Effector memory CD4-positive, alpha-beta T cell (primary cell): Measurements from ENCODE around the gene SLCO4C1.
"Not testable (repeated sequence)": the region's sequence is repeated elsewhere in the genome, so short reads cannot be mapped to it uniquely, and the experiment has no call there.

Experiments used
- DNase-seq, 3 donors: peaks; one replicate each; pipeline ENCODE4 v3.0.0-alpha.2; 2020
- H3K27ac ChIP-seq: 2 replicates; pipeline ENCODE4 v1.7.0; 2013; ENCODE audit warnings: mild to moderate bottlenecking, low read length, moderate library complexity; ENCODE audit not compliant: insufficient read depth, poor library complexity, severe bottlenecking
- H3K27me3 ChIP-seq: replicated peaks from 2 replicates; pipeline ENCODE4 v1.7.0; 2013; ENCODE audit warnings: mild to moderate bottlenecking, low read length; ENCODE audit not compliant: insufficient read depth, control insufficient read depth, poor library complexity, severe bottlenecking
- H3K36me3 ChIP-seq: 2 replicates; pipeline ENCODE4 v1.7.0; 2013; ENCODE audit warnings: mild to moderate bottlenecking, low read length, moderate library complexity; ENCODE audit not compliant: control insufficient read depth, insufficient read depth
- H3K4me1 ChIP-seq: 2 replicates; pipeline ENCODE4 v1.7.0; 2013; ENCODE audit warnings: low read length, mild to moderate bottlenecking; ENCODE audit not compliant: control insufficient read depth, insufficient read depth, poor library complexity, severe bottlenecking
- H3K4me3 ChIP-seq: 2 replicates; pipeline ENCODE4 v1.7.0; 2013; ENCODE audit warnings: low read length, low read depth, mild to moderate bottlenecking; ENCODE audit not compliant: insufficient read depth, poor library complexity, severe bottlenecking
- H3K9me3 ChIP-seq: 2 replicates; pipeline ENCODE4 v1.7.0; 2013; ENCODE audit warnings: mild to moderate bottlenecking, low read length, moderate library complexity; ENCODE audit not compliant: control insufficient read depth
- total RNA-seq, 3 donors: gene quantifications; one replicate each; lab custom pipeline; 2026; lab: John Stamatoyannopoulos, UW

SLCO4C1 gene, protein sequence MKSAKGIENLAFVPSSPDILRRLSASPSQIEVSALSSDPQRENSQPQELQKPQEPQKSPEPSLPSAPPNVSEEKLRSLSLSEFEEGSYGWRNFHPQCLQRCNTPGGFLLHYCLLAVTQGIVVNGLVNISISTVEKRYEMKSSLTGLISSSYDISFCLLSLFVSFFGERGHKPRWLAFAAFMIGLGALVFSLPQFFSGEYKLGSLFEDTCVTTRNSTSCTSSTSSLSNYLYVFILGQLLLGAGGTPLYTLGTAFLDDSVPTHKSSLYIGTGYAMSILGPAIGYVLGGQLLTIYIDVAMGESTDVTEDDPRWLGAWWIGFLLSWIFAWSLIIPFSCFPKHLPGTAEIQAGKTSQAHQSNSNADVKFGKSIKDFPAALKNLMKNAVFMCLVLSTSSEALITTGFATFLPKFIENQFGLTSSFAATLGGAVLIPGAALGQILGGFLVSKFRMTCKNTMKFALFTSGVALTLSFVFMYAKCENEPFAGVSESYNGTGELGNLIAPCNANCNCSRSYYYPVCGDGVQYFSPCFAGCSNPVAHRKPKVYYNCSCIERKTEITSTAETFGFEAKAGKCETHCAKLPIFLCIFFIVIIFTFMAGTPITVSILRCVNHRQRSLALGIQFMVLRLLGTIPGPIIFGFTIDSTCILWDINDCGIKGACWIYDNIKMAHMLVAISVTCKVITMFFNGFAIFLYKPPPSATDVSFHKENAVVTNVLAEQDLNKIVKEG
- total RNA-seq, result 0 to 3.1 (median 1.0) reads per million in 3 donors

DNA sequence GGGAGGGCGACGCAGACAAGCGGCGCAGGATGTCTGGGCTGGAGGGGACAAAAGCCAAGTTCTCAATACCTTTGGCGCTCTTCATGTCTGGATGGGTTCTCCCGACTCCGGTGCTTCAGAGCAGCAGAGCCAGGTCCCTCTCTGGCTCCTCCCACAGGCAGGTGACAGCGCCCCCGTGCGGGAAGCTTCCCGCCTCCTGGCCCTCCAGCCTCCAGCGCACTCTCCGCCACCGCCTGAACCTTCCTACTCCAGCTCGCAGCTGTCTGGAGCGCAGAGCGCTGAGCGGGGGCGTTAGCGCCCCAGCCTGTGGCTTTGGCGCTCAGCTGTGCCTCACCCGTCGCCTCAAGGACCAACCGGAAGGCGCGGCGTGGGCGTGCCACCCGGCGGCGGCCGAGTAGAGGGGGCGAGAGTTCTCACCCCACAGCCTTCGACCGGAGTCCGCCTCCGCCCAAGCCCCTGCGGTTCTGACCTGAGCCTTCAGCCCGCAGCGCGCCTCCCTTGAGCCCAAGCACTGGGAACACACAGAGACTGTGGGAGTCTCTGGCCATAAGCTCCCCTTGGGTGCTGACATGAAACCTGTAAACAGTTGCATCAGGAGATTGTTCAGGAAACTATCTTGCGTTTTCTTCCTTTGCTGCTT is at the start of gene SLCO4C1:
Gene SLCO4C1 (minus strand): TSS at position 107 of the 640 bp plus-strand sequence. CDS start 22 bp downstream, at position 85.
- Histone ChIP-seq H3K36me3 (no peaks in the 10 kb centered on the region), H3K9me3 (no peaks in the 10 kb centered on the region), H3K4me1 (peaks cover 6% of the 10 kb centered on the region), H3K27ac (no peak within 1 kb of the TSS), H3K4me3 (peak within 1 kb of the TSS; percentile 63), H3K27me3 (no peaks in the 10 kb centered on the region)
- peak; percentile 50 to 59 (median 57) for DNase-seq

DNA sequence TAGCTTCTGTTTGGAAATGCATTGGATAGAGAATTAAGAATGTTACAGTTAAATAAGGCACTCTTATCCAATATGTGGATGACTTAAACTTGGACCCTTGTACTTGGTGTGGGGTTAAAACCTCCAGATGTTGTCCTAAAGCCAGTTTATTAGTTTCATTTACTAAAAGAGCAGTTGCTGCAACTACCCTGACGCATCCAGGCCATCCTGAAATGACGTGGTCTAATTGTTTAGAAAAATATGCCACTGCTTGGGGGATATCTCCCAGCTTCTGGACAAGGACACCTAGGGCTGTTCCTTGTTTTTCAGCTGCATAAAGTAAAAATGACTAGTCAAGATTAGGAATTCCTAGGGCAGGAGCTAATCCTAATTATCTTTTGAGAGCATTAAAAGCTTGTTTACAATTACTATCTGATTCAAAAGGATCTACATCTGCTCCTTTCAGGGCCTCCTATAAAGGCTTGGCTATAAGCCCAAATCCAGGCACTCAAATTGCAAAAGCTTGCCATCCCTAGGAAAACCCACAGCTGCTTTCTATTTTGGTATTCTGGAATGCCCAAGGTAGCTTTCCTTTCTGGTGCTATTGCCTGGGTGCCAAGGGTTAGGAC is 45.7 kb upstream of the SLCO4C1 start:
- no peak for DNase-seq
- Histone ChIP-seq H3K4me1 (no peaks in the 10 kb centered on the region), H3K27me3 (no peaks in the 10 kb centered on the region), H3K36me3 (no peaks in the 10 kb centered on the region), H3K4me3 (no peak overlapping the region), H3K9me3 (no peaks in the 10 kb centered on the region), H3K27ac (no peak overlapping the region)

DNA sequence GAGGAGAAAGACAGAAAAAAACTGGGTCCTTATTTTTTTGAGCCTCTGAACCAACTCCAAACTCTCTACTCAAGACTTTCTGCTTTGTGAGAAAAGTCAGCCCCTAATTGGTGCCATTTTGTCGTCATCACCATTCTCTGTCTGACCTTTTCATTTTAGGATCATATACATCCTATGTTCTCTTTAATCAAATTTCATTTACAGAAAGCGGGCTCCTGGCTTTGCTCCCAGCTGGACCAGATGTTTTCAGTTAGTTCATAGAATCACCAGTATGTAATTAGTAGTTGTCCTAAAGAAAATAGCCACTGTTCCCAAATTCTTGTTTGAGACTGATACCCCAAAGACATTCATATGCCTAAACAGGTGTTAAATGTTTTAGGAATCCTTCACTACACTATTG is 28.6 kb upstream of the SLCO4C1 start:
- no peak for DNase-seq
- Histone ChIP-seq H3K4me1 (no peaks in the 10 kb centered on the region), H3K36me3 (no peaks in the 10 kb centered on the region), H3K27me3 (no peaks in the 10 kb centered on the region), H3K9me3 (no peaks in the 10 kb centered on the region), H3K4me3 (no peak overlapping the region), H3K27ac (no peak overlapping the region)

DNA sequence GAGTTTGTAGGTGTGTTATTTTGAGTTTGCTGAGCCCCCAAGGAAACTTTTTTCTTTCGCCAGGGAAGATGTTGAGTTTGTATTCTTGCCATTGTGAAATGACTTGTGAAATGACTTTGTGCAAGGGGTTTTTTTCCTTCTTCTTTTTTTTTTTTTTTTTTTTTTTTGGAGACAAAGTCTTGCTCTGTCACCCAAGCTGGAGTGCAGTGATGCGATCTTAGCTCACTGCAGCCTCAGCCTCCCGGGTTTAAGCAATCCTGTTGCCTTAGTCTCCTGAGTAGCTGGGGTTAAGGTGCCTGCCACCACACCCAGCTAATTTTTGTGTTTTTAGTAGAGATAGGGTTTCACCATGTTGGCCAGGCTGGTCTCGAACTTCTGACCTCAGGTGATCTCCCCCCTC is 22.7 kb upstream of the SLCO4C1 start:
- H3K4me3 ChIP-seq, DNase-seq, H3K27ac ChIP-seq: not testable (repeated sequence)

DNA sequence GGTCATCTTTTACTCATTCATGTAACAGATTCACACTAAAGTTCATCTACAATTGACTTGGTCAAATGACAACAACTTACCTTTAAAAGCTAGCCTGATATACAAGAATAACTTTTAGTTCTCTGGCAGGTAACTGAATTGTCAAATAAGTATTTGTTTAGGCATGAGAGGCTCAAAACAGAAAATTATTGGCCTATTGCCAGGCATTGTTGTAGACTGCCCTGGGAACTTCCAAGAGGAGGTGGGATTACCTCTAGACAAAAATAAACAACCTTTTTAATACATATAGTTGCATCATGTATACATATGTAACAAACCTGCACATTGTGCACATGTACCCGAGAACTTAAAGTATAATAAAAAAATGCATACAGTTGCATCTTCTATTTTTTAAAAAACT is 18.2 kb upstream of the SLCO4C1 start:
- Histone ChIP-seq H3K36me3 (no peaks in the 10 kb centered on the region), H3K4me3 (no peak overlapping the region), H3K27ac (no peak overlapping the region), H3K9me3 (no peaks in the 10 kb centered on the region), H3K27me3 (no peaks in the 10 kb centered on the region), H3K4me1 (no peaks in the 10 kb centered on the region)
- DNase-seq, result no peak

More for the DNA sequence above, 22.7 kb upstream of the SLCO4C1 start:
- not testable (repeated sequence) for H3K9me3 ChIP-seq, H3K4me1 ChIP-seq, H3K36me3 ChIP-seq, H3K27me3 ChIP-seq

DNA sequence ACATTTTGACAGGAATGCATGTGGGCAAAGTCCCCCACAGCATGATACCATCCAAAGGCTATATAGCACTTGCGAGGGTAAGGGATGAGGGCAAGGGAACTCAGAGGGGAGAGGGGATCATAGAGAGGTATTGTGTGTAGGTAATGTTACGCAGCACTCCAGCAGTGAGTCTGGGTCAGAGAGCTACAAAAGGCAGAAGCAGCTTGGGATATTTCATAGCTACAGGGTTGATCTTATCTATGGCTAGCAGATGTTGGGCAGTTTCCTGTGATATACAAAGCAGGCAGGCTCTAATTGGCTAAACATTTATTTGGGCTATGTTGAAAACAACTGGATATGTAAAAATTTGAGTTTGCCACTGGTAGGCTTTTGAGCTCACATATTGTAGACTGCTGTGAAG is 17.8 kb upstream of the SLCO4C1 start:
- Histone ChIP-seq H3K4me1 (no peaks in the 10 kb centered on the region), H3K9me3 (no peaks in the 10 kb centered on the region), H3K4me3 (no peak overlapping the region), H3K36me3 (no peaks in the 10 kb centered on the region), H3K27me3 (no peaks in the 10 kb centered on the region), H3K27ac (no peak overlapping the region)
- DNase-seq, result no peak

DNA sequence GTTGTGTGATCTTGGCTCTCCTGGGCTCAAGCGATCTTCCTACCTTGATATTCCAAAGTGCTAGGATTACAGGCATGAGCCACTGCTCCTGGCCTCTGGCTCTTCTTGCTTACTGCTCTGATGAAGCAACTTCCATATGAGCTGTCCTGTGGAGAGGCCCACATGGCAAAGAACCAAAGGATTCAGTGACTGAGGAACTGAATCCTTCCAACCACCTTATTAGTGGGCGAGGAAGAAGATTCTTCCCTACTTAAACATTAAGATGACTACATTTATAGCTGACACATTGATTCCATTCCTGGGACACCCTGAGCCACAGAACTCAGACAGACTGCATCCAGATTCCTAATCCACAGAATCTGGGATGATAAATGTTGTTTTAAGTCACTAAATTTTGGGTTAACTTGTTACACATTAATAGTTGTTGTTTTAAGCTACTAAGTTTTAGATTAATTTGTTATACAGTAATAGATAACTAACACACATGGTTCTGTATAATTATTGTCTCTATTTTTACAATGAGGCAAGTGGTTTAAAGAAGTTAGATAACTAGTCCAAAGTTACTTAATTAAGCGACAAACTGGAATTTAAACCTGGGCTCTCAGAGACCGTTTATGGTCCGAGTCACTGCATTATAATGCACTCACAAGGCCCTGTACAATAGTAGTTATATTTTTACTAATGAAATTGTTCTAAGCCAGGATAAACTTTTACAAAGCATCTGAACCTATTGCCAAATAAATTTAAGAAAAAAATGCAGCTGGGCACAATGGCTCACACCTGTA is 16.7 kb upstream of the SLCO4C1 start:
- Histone ChIP-seq H3K27me3 (no peaks in the 10 kb centered on the region), H3K4me3 (no peak overlapping the region), H3K9me3 (no peaks in the 10 kb centered on the region), H3K4me1 (no peaks in the 10 kb centered on the region), H3K36me3 (no peaks in the 10 kb centered on the region), H3K27ac (no peak overlapping the region)
- DNase-seq, result no peak

DNA sequence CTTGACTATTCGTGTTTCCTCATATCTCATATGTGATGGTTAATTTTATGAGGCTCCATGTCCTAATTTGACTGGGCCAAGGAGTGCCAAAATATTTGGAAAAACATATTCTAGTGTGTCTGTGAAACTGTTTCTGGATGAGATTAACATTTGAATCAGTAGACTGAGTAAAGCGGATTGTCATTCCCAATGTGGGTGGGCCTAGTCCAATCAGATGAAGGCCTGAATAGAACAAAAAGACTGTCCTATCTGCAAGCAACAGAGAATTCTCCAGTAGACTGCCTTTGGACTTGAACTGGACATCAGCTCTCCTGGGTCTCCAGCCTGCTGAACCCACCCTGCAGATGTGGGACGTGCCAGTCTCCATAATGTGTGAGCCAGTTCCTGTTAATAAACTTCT is 13.5 kb upstream of the SLCO4C1 start:
- Histone ChIP-seq H3K4me3 (no peak overlapping the region), H3K4me1 (no peaks in the 10 kb centered on the region), H3K9me3 (no peaks in the 10 kb centered on the region), H3K36me3 (no peaks in the 10 kb centered on the region), H3K27ac (no peak overlapping the region), H3K27me3 (no peaks in the 10 kb centered on the region)
- DNase-seq, result no peak

DNA sequence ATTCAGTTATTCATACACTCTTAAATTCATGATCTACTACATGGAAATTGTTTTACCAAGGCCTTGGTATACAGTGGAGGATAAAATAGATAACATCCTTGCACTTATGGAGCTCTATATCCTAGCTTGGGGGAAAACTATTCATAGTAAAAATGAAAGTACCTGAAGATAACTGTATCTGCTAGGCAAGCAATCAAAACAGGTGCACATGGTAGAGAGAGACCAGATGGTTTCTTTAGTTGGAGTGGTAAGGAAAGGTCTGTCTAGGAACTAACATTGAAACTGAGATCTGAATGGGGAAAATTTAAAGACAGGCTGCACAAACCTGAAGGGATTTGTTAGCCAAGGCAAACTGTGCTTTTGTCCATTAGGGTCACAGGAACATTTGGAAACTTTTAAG is 11.1 kb upstream of the SLCO4C1 start:
- no peaks in the 10 kb centered on the region for H3K4me1 ChIP-seq
- no peaks in the 10 kb centered on the region for H3K36me3 ChIP-seq
- no peak overlapping the region for H3K4me3 ChIP-seq
- H3K27me3 ChIP-seq, result no peaks in the 10 kb centered on the region
- DNase-seq, result no peak
- H3K9me3 ChIP-seq, result no peaks in the 10 kb centered on the region
- no peak overlapping the region for H3K27ac ChIP-seq
